Measurements from ENCODE around the gene RNF14.

Gene RNF14, protein sequence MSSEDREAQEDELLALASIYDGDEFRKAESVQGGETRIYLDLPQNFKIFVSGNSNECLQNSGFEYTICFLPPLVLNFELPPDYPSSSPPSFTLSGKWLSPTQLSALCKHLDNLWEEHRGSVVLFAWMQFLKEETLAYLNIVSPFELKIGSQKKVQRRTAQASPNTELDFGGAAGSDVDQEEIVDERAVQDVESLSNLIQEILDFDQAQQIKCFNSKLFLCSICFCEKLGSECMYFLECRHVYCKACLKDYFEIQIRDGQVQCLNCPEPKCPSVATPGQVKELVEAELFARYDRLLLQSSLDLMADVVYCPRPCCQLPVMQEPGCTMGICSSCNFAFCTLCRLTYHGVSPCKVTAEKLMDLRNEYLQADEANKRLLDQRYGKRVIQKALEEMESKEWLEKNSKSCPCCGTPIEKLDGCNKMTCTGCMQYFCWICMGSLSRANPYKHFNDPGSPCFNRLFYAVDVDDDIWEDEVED

DNA sequence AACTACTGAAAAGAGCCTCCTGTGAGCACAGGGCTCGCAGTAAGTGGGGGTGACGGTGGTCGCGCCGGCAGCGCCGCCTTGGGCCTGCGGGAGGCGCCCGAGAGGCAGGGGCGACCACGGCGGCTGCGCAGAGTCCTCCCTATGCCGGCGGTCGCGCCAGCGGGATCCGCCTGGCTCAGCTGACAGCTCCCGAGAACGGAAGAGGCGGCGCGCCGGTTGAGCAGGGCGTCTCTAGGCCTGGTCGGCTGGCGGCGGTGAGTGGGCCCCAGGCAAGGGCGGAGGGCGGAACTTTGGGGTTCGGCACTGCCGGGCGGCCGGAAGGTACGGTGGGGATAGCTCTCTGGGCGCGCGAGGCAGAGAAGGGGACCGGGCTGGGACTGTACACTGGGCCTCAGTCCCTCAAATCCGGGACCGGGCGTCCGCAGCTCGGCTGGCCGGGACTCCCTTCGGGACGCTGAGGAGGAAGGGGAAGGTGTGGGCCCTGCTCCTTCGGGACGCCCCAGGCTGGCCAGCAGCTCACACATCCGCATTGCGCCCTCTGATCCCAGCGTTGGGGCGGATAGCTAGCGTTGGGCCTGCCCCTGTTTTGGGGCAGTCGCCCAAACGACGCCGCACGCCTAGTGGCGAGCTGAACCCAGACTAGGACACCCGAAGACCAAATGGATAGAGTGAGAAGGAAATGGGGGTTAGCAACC is at the start of gene RNF14:
TSS of gene RNF14 (plus strand) at position 192 of the 695 bp plus-strand sequence. CDS start 4,484 bp downstream, outside the sequence.
- DNase-seq (ENCODE audit: low read depth in 2 of 2): peak; percentile 85 to 88

DNA sequence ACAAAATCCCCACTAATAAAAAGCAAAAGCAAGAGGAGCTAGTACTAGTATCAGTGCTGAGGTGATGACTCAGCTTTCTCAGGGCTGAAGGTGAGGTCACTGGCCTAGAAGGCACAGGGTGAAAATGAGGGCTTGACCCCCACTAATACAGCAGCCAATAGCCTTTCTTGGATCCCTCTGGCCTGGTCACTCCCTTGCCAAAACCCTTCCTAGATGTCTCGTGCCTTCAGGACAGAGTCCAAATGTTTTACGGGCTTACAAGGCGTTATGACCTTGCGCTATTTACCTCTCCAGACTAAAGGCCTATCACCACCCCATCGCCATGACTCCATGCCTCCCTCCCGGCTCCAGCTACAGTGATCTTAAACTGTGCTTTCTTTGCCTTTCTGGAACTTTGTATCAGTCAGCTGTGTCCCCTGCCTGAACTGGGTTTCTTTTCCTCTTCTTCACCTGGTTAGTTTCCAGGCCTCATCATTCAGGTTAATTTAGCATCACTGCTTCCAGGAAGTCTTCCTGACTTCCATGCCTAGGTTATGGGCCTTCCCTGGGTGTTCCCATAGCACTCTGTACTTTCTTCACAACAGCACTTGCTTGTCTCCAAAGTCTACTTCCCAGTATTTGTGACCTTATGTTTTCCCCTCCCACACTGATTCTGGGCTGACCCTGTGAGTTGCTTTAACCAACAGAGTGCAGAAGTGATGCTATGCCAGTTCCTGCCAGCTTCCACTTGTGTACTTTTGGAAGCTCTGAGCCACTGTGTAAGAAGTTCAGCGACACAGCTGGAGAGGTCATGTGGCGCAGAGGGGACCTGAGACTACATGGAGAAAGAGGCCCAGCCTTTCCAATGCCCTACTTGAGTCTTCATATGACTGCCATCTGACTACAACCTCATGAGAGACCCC is 49.4 kb upstream of the RNF14 start:
- DNase-seq (ENCODE audit: low read depth in 2 of 2): no peak

GRCh38 chr5:141920771-141921170 is 48.1 kb upstream of the RNF14 start:
- DNase-seq (ENCODE audit: low read depth in 2 of 2): no peak

DNA sequence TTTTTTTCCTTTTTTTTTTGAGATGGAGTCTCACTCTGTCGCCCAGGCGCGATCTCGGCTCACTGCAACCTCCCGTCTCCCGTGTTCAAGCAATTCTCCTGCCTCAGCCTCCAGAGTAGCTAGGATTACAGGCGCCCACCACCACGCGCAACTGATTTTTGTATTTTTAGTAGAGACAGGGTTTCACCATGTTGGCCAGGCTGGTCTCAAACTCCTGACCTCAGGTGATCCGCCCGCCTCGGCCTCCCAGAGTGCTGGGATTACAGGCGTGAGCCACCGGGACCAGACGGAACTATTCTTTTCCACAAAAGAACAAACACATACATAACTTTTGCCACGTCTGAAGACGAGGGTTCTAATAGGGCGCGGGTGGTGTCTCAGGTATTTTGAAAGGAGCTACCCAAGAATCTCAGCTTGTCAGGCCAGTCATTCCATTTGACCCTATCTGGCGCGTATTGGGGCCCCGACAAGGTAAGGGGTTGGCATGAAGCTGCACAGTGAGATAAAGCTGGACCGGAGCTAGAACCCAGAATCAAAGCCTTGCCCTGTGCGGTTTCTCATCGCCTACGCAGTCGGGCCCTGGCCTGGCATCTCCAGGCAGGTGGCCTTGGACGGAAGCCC is 46.0 kb upstream of the RNF14 start:
- DNase-seq (ENCODE audit: low read depth in 2 of 2): peak in 1 of 2 donors; percentile 2

DNA sequence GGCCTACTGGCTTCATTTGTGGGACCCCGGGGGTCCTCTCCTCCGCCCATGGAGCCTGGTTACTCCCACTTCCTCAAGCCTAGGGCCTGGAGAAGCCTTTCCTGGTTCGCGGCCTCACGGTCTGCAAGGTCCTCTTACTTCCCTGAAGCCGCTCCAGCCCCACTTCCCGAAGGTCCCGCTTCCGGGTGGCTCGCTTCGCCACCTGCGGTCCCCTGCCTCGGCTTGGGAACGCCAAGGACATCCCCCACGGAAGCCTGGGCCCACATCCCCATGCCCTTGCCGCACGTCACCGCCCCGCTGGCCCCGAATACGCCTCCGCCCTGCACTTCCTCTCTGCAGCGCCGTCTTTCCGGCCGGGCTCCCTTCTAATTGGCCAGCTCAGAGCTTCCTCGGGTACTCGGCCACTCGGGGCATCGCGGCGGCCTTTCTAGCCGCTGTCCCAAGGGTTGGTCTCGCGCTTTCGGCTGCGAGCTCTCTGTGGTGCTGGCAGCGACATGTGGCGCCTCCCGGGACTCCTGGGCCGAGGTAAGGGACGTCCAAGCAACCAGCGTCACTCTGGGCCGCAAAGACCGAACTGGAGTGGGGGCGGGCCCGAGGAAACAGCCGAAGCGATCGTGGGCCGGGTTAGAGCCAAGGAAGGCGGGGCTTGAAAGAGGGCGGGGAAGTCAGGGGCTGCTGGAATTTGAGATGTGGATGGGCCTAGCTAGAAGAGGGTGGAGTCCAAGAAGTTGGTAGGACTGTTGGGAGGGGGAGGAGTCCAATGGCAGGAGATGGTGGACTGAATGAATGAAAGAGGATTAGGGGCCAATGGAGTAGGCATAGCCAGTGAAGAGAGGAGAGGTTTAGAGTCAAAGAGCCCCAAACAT is 45.2 kb upstream of the RNF14 start, which contains the start of gene DELE1:
TSS of gene DELE1 (plus strand) at position 424 of the 866 bp plus-strand sequence. CDS start at position 495, 71 bp downstream.
- peak; percentile 75 to 89 for DNase-seq (ENCODE audit: low read depth in 2 of 2)

GRCh38 chr5:141926434-141926833 is 42.5 kb upstream of the RNF14 start:
- no peak for DNase-seq (ENCODE audit: low read depth in 2 of 2)

- DNase-seq (ENCODE audit: low read depth in 2 of 2): no peak
Measured at GRCh38 chr5:141928051-141928450, 40.9 kb upstream of the RNF14 start.

DNA sequence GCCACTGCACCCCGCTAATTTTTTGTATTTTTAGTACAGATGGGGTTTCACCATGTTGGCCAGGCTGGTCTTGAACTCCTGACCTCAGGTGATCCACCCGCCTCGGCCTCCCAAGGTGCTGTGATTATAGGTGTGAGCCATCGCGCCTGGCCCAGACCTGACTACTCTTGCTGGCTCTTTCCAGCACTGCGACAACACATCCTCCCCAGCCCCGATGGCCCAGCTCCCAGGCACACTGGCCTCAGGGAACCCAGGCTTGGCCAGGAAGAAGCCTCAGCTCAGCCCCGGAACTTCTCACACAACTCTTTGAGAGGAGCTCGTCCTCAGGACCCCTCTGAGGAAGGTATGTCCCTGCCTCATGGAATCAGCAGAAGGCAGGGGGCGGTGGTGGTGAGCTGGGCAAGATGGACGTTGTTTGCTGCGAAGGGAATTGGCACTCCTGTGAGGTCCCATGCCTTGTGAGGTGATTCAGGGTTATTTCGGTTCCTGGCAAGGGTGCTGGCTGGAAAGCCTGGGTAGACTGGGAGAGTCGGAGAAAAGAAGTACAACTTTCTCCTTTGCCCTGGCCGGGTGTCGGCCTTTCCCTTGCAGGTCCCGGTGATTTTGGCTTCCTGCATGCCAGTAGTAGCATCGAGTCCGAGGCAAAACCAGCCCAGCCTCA is 39.4 kb upstream of the RNF14 start:
- DNase-seq (ENCODE audit: low read depth in 2 of 2): no peak

DNA sequence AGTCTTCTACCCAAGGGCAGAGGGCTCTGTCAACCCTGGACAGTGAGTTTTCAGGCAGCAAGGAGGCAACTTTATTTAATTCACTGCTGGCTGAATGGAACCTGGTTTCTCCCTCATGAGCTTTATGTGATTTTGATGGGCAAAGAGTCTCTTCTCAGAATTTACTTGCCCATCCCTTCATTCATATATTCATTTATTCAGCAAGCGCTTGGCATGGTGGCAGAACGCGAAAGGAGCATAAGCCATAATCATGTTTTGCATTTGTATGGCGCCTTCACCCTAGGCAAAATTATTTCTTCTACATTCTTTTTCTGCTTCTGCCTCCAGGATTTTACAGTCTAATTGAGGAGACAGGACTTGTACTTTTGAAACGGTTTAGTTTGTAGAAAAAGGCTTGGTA is 37.2 kb upstream of the RNF14 start:
- no peak for DNase-seq (ENCODE audit: low read depth in 2 of 2)

GRCh38 chr5:141933151-141933550 is 35.8 kb upstream of the RNF14 start:
- no peak for DNase-seq (ENCODE audit: low read depth in 2 of 2)

DNA sequence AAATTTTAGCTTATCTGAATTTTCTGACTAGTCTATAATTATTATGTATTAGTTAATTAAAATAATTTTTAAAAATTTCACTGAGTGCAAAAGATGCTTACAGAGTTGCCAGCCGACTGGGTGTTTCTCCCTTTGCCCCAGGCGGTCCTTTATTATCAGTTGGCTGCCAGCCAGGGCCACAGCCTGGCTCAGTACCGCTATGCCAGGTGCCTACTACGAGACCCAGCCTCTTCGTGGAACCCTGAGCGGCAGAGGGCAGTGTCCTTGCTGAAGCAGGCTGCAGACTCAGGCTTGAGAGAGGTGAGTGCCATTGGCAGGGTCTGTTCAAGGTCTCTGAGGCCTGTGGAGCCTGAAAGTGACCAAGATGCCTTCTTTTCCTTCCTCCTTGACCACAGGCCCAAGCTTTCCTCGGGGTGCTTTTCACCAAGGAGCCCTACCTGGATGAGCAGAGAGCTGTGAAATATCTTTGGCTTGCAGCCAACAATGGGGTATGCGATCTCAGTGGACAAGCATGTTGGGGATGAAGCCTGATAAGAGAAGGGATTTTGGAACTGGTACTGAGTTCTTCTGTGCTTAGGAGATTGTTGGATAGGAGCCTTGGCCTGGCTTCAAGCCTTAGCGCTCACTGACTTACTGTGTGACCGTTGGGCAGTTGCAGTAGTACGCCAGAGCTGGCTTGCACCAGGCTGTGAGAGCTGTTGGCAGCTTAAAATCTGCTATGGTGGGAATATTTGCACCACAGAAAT is 34.6 kb upstream of the RNF14 start:
- DNase-seq (ENCODE audit: low read depth in 2 of 2): no peak

- no peak for DNase-seq (ENCODE audit: low read depth in 2 of 2)
Measured at GRCh38 chr5:141935538-141935937, 33.4 kb upstream of the RNF14 start.

DNA sequence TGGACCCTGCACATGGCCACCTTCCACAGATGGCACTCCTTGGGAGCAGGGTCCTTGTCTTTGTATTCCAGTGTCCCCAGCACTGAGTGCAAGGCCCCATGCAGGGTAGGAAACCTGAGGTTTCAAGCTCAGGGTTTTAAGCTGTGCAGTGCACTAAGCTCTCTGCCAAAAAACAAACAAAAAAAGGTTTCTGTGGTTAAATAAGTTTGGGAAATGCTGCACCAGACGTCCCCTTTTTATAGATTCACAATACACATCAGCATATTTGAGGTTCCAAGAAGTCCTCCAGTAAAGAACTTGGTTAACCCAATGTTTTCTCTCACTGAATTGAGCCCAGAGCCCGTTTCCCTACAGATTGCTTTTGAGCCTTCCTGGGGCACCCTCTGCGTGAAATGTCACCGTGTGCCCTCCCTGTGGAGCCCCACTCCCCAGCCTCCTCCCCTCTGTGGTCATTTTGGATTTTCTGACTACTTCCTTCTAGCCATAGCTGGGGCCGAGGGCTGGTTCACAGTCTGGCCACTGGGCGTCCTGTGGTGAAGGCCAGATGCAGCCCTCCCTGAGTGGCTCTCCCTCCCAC is 28.1 kb upstream of the RNF14 start:
- no peak for DNase-seq (ENCODE audit: low read depth in 2 of 2)

- DNase-seq (ENCODE audit: low read depth in 2 of 2): no peak
Measured at GRCh38 chr5:141941307-141941706, 27.6 kb upstream of the RNF14 start.

DNA sequence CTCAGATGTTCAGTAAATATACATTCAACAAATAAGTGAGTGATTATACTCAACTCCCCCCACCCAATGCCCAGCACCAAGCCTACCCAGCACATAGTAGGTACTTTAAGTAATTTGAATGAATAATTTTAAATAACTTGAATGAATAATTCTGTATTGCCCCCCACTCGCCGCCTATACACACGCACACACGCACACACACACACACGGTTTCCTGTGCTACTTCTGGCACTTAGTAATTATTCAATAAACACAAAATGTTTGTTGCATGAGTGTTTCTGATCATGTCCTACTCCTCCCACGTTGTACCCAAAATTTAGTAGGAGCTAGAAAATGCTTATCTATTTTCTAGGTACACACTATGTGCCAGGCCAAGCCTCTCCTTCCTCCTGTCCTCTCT is 27.1 kb upstream of the RNF14 start:
- no peak for DNase-seq (ENCODE audit: low read depth in 2 of 2)

- no peak for DNase-seq (ENCODE audit: low read depth in 2 of 2)
Measured at GRCh38 chr5:141942185-141942857, 26.6 kb upstream of the RNF14 start.

GRCh38 chr5:141944076-141944475 is 24.8 kb upstream of the RNF14 start:
- no peak for DNase-seq (ENCODE audit: low read depth in 2 of 2)

GRCh38 chr5:141945511-141946051 is 23.3 kb upstream of the RNF14 start:
- DNase-seq (ENCODE audit: low read depth in 2 of 2): no peak

All from stimulated activated CD8-positive, alpha-beta memory T cell treated with anti-CD3 and anti-CD28 coated beads, Interleukin-2, amount 100 ng/mL, for 1 hour (primary cell).